ENCODE measurements around the gene PAX3.

DNA sequence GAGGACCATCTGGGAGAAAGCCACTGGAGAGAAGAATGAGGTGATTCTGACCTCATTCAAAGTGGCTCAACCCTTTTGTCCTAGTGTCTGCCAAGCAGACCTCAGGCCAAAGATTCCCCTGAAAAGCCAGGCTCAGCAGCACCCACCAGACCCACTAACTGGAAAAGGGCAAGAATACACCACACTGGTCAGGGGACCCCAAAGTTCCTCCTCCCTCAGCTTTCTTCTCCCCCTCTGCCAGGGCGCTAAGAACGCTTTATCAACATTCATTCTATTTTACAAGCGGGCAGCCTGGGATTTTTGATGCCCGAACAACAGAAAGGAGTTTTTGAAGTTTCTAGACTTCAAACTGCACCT is 7.3 kb downstream of the PAX3 start:
- TF ChIP-seq POLR2AphosphoS5 (IDR thresholded peaks at IDR 0.05; ENCODE audit: low read depth) = no peak
- TF ChIP-seq, protein P1, sequence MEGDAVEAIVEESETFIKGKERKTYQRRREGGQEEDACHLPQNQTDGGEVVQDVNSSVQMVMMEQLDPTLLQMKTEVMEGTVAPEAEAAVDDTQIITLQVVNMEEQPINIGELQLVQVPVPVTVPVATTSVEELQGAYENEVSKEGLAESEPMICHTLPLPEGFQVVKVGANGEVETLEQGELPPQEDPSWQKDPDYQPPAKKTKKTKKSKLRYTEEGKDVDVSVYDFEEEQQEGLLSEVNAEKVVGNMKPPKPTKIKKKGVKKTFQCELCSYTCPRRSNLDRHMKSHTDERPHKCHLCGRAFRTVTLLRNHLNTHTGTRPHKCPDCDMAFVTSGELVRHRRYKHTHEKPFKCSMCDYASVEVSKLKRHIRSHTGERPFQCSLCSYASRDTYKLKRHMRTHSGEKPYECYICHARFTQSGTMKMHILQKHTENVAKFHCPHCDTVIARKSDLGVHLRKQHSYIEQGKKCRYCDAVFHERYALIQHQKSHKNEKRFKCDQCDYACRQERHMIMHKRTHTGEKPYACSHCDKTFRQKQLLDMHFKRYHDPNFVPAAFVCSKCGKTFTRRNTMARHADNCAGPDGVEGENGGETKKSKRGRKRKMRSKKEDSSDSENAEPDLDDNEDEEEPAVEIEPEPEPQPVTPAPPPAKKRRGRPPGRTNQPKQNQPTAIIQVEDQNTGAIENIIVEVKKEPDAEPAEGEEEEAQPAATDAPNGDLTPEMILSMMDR (IDR thresholded peaks at IDR 0.05; ENCODE audit: insufficient read depth, low read length) = no peak
